Measurements from ENCODE around the gene GLE1.

GLE1 gene

DNA sequence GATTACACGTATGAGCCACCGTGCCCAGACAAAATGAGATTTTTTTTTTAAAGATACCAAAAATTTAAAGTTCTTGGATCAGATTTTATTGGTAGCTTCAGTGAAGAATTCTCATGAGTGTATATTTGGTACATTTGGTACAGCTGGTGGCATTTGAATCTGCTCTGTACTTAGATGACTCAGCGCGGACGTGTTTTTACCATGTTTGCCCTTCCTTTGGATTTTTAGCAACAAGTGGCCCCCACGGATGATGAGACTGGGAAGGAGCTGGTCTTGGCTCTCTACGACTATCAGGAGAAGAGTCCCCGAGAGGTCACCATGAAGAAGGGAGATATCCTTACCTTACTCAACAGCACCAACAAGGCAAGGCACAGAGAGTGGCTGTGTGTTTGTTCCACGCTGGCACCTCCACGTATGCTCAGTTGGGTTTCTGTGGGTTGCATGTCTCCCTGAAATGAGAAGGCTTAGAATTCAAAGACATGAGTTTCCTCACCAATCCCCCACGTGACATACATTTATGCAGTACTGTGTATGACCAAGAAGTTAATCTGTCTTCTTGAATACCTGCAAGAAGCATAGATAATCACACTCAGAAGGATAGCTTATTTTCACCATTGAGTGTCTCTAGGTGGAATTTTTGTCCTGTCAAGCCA is 84.2 kb downstream of the GLE1 start:
- in situ Hi-C loops (cut with MboI; ENCODE audit: low sequenced_read_pairs) = no loop called here
